ENCODE measurements around the gene TTYH1. TPM values are rescaled to one million over a fixed set of nuclear protein-coding genes. Genes with fewer than 3 reads are reported as not detected.
A peak's percentile ranks its signal among the peaks of the same experiment; 100 is the strongest.

TTYH1 gene
- total RNA-seq, 1 donor from 2014 or later, result not detected

- DNase-seq, result no peak
Measured at GRCh38 chr19:54424660-54425381, 9.6 kb downstream of the TTYH1 start.

GRCh38 chr19:54425382-54425723, 10.1 kb downstream of the TTYH1 start:
- no peak for DNase-seq

- no peak for DNase-seq
Measured at GRCh38 chr19:54426291-54426931, 11.1 kb downstream of the TTYH1 start.

DNA sequence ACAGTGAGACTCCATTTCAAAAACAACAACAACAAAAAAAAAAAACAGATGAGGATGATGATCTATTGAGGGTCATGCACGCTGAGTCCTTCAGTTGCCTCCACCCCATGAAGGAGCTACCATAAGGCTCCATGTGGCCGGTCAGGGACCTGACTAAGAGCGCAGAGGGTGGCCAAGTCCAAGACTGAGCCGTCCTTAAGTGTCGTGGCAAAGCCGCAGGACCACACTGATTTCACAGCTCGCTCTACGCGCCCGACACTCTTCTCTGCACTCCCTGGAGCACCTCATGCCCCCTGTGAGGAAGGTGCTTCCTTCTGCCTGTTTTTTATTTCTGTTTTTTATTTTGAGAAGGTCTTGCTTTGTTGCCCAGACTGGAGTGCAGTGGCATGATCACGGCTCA, 12.3 kb downstream of the TTYH1 start:
- no peak for DNase-seq

GRCh38 chr19:54428323-54429175, 13.3 kb downstream of the TTYH1 start:
- no peak for DNase-seq

GRCh38 chr19:54429176-54429495, 13.9 kb downstream of the TTYH1 start:
- no peak for DNase-seq

DNA sequence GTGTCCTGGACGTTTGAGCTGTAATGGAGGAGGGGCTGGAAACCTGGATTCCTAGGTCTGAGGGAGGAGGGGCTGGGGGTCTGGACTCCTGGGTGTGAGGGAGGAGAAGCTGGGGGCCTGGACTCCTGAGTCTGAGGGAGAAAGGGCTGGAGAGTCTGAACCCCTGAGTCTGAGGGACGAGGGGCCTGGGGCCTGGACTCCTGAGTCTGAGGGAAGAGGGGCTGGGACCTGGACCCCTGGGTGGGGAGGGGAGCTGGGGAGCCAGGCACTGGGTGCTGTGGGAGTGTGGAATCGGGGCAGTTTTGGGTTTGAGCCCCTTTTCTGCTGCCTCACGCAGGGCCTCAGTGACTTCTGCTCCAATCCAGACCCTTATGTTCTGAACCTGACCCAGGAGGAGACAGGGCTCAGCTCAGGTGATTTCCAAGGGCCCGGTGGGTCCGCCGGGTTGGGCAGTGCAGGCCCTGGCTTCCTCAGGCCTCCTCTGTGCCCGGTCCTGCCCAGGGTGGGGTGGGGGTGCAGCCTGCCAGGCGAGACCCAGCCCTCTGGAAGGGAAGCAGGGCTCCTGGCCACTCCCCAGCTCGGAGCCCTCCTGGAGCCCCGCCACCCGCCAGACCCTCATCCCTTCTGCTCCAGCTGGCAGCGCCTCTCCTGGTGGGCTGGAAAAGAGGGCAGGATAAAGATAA, 14.4 kb downstream of the TTYH1 start:
- DNase-seq, result no peak

DNA sequence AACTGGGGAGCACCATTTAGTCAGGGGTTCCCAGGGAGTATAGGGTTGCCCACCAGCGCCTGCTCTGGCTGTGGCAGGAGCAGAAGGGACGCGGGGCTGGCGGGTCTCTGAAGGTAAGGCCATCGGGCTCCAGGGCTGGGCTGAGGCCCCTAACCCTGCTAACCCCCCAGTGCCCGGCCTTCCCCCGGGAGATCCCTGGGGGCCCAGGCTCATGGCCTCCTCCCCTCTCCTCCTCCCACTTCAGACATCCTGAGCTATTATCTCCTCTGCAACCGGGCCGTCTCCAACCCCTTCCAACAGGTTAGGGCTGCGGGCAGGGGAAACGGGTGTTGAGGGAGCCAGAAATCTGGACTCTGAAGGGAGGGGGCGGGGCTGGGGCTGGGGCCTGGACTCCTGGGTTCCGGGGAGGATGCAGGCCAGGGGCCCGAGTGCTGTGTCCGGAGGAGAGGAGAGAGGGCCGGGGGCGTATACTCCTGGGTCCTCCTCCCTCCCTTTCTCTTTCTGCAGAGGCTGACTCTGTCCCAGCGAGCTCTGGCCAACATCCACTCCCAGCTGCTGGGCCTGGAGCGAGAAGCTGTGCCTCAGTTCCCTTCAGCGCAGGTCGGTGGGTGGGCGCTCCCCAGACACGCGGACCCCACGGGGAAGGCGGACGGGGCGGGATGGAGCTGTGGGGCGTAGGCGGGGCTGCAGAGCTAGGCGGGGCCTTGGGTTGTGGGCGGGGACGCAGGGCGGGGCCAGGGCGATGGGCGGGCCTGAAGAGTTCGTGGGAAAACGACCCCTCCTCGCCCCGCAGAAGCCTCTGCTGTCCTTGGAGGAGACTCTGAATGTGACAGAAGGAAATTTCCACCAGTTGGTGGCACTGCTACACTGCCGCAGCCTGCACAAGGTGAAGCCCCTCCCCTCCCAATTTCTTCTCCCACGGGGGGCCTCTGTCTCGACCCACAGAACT, 15.3 kb downstream of the TTYH1 start:
- peak; percentile 49 for DNase-seq

- DNase-seq, result no peak
Measured at GRCh38 chr19:54431255-54431838, 16.1 kb downstream of the TTYH1 start.

DNA sequence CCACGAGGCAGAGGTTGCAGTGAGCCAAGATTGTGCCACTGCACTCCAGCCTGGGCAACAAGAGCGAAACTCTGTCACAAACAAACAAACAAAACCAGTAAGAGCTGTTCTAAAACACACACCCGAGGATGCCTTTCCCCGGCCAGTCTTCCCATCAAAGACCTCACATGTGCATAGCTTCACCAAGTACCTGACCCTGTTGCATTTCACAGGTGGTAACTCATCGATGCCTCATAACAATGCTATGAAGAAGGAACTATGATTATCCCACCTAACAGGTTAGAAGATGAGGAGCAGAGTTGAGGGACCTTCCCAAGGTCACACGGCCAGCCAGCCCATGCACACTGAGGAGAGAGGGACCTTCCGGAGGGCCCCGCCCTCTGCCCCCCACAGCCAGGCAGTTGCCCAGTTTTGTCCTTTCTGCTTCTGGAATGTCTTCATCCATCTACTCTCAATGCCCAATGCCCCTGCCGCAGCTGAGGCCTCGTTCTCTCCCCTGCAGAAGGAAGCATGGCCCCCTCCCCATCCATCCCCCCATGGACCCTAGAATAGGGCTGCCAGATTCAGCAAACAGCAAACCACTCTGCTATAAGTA, 17.0 kb downstream of the TTYH1 start:
- no peak for DNase-seq

DNA sequence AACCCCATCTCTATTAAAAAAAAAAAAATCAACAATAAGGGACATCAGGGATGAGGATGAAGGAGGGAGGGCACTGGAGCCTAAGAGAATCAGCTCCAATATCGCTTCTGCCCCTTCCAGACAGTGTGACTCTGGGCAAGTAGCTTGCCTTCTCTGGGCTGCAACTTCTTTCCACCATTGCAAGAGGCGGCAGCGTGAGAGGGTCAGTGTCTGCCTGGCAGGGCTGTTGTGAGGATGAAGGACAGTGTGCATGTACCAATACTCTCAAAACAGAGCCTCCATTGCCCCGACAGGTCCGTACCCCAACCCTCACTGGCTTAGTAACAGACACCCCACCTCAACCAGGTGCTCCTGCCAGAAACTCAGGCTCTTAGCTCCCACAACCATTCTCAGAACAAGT, 18.4 kb downstream of the TTYH1 start:
- DNase-seq, result no peak

- DNase-seq, result no peak
Measured at GRCh38 chr19:54434112-54434872, 19.0 kb downstream of the TTYH1 start.

DNA sequence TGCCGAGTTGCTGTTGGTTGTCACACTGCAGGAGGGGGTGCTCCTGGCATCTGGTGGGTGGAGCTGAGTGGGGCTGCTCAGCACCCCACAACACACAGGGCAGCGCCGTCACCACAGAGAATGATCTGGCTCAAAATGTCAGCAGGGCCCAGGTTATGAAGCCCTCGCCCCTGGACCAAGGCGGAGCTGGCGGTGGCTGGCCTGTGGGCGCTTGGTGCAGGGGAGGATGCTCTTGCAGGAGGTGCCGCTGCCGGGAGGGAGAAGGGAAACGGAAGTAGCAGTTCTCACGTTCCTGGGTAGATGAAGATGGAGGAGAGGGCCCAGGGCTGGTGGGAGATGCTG, 19.6 kb downstream of the TTYH1 start:
- no peak for DNase-seq

- DNase-seq, result no peak
Measured at GRCh38 chr19:54435551-54436016, 20.3 kb downstream of the TTYH1 start.

GRCh38 chr19:54436031-54436523, 20.8 kb downstream of the TTYH1 start:
- no peak for DNase-seq

DNA sequence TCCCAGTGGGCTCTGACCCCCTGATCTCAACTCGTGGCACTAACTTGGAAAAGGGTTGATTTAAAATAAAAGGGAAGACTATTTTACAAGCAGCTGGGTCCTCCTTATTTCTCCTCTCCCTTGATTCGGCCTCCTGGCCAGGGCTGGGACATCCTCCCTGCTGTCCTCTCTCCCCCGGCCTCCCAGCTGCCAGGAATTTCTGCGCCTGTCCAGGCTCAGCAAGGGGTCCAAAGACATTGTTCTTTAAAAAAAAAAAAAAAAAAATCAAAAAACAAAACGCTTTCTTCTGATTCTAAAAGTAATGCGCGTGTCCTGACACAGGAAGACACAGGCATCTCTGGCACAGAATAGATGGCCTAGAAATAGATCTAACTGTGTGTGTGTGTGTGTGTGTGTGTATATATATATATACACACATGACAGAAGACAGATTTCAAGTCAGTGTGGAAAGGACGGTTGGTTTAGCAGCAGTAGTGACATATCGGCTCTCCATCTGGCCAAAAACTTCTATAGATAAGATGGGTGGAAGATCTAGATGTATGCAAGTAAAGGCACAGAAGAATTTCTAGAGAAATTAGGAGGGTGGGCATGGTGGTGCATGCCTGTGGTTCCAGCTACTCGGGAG, 21.5 kb downstream of the TTYH1 start:
- DNase-seq, result no peak

- DNase-seq, result peak; percentile 69
Measured at GRCh38 chr19:54439174-54439851, 24.0 kb downstream of the TTYH1 start.

- DNase-seq, result no peak
Measured at GRCh38 chr19:54440641-54441040, 25.4 kb downstream of the TTYH1 start.

DNA sequence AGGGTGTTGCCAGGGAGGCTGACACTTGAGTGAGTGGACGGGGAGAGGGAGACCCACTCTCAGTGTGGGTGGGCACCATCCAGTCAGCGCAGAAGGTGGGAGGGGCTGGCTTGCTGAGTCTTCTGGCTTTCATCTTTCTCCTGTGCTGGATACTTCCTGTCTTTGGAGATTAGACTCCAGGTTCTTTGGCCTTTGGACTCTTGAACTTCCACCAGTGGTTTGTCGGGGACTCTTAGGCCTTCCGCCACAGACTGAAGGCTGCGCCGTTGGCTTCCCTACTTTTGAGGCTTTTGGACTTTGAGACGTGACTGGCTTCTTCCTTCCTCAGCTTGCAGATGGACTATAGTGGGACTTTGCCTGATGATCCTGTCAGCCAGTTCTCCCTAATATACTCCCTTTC, 29.5 kb downstream of the TTYH1 start:
- DNase-seq, result no peak

Data from dermis blood vessel endothelial cell (primary cell).